ENCODE data around the gene UQCR10. TPM values are rescaled to one million over a fixed set of nuclear protein-coding genes. Genes with fewer than 3 reads are reported as not detected.

The UQCR10 gene
- total and polyA plus RNA-seq, 2 of the 4 experiments (the other 2 are of a cell fraction), result 103 to 260 TPM

DNA sequence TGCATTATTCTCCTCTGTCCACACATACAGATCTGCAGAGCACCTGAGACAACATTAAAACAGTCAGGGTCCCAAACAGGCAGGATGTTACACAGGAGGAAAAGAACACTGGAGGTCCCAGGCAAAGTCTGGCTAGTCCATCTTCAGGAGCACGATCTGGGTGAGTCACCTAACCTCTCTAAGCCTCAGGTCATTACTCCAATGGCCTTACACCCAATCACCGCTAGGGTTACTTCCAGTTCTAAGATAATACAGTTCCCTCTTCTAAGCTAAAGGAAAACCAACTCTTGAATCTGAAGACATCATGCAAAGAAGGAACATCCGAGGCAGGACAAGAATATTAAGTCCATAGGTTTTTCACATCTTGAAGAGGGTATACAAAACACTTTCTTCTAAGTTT, 46.4 kb downstream of the UQCR10 start:
- ATAC-seq (ENCODE audit: low read depth) (peak; percentile 59; the same call in 1 of the 2 replicates), DNase-seq (no peak)
- TF ChIP-seq, protein P1, sequence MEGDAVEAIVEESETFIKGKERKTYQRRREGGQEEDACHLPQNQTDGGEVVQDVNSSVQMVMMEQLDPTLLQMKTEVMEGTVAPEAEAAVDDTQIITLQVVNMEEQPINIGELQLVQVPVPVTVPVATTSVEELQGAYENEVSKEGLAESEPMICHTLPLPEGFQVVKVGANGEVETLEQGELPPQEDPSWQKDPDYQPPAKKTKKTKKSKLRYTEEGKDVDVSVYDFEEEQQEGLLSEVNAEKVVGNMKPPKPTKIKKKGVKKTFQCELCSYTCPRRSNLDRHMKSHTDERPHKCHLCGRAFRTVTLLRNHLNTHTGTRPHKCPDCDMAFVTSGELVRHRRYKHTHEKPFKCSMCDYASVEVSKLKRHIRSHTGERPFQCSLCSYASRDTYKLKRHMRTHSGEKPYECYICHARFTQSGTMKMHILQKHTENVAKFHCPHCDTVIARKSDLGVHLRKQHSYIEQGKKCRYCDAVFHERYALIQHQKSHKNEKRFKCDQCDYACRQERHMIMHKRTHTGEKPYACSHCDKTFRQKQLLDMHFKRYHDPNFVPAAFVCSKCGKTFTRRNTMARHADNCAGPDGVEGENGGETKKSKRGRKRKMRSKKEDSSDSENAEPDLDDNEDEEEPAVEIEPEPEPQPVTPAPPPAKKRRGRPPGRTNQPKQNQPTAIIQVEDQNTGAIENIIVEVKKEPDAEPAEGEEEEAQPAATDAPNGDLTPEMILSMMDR (conservative IDR thresholded peaks at IDR 0.05; ENCODE audit: low read depth, low read length), result 0 out of 2 replicates have a peak, but pooled peaks have one; percentile 1
- TF ChIP-seq MAFK (IDR thresholded peaks at IDR 0.05; ENCODE audit: low read depth, low read length) (no peak), FOS (IDR thresholded peaks at IDR 0.05; ENCODE audit: low read depth, low read length) (no peak)
- WGBS, 2 experiments (ENCODE audit: extremely low coverage in 2 of 2, insufficient read length in 1 of 2), result 80% methylated on average over 1 of the region's 3 CpGs; no CpG with 5 or more reads in 1 of the 2 experiments
- Histone ChIP-seq H2BK120ac (ENCODE audit: low read depth, low read length) (no peak overlapping the region), H2BK15ac (ENCODE audit: low read depth, low read length) (no peak overlapping the region), H4K5ac (ENCODE audit: low read depth, low read length) (no peak overlapping the region), H2BK20ac (ENCODE audit: low read depth, low read length) (no peak overlapping the region), H2AK9ac (replicated peaks; ENCODE audit: low read depth, low read length, poor library complexity) (no peak overlapping the region), H4K8ac (ENCODE audit: low read depth in 2 of 2, low read length in 2 of 2) (no peak overlapping the region), H3K18ac (ENCODE audit: low read depth, low read length) (no peak overlapping the region), H2BK5ac (ENCODE audit: low read depth, low read length, poor library complexity, severe bottlenecking) (no peak overlapping the region), H3K4me2 (ENCODE audit: low read depth, low read length) (no peak overlapping the region), H3K9me1 (ENCODE audit: insufficient read depth, low read length) (no peaks in the 10 kb centered on the region), H2AFZ (replicated peaks; ENCODE audit: low read length, poor library complexity) (no peak overlapping the region), H4K20me1 (ENCODE audit: insufficient read depth, low read length) (no peaks in the 10 kb centered on the region), H3K27ac (ENCODE audit: insufficient read depth, low read length) (no peak overlapping the region), H2AK5ac (ENCODE audit: low read depth, low read length) (no peak overlapping the region), H3K79me1 (ENCODE audit: low read depth in 1 of 2, low read length in 2 of 2) (no peaks in the 10 kb centered on the region; a peak in 1 of 4 replicates), H3K36me3 (ENCODE audit: control insufficient read depth, insufficient read depth, low read length) (peaks cover 50% of the 10 kb centered on the region), H3K56ac (ENCODE audit: extremely low read depth, insufficient read depth, low read length) (no peak overlapping the region), H3K27me3 (ENCODE audit: control insufficient read depth, insufficient read depth, low read length) (no peaks in the 10 kb centered on the region), H3K4me1 (ENCODE audit: control insufficient read depth, insufficient read depth, low read length) (peaks cover 1% of the 10 kb centered on the region; the same call in 1 of the 2 replicates), H4K91ac (ENCODE audit: insufficient read depth, low read depth, low read length) (no peak overlapping the region), H3K4me3 (ENCODE audit: insufficient read depth, low read depth, low read length) (no peak overlapping the region), H3K4ac (ENCODE audit: low read depth, low read length) (no peak overlapping the region), H3K9me3 (ENCODE audit: control insufficient read depth, insufficient read depth, low read length) (no peaks in the 10 kb centered on the region), H3K23ac (ENCODE audit: low read depth, low read length) (no peak overlapping the region), H3K9ac (ENCODE audit: low read depth, low read length) (no peak overlapping the region), H3K14ac (replicated peaks; ENCODE audit: low read depth, low read length) (no peak overlapping the region)
- no TSS peak for BruUV-seq (replicated peaks)
- ChIA-PET CTCF (no interaction called here), POLR2A (ENCODE audit: unreplicated experiment) (interaction anchor here (0.6 kb wide), 1 partner anchor 20 kb away, joined by 11 read pairs; no protein-coding TSS in a partner anchor)
- intact Hi-C loops (cut with micrococcal nuclease) (no loop called here), in situ Hi-C loops (cut with MboI; ENCODE audit: low sequenced_read_pairs) (no loop called here), dilution Hi-C loops (cut with HindIII; ENCODE audit: low sequenced_read_pairs, unreplicated experiment) (no loop called here)
